SKM-1 treated with dmso at 0.1 percent for 144 hours (cell line): ENCODE data around the gene NCAM2.
"Not testable (repeated sequence)": the region's sequence is repeated elsewhere in the genome, so short reads cannot be mapped to it uniquely, and the experiment has no call there.

Experiments
- DNase-seq: peaks from one replicate; lab custom pipeline; 2025; ENCODE audit not compliant: unreplicated experiment; lab: John Stamatoyannopoulos, UW

The NCAM2 gene

GRCh38 chr21:21101911-21102310, 103.7 kb downstream of the NCAM2 start:
- peak; percentile 71 for DNase-seq

- no peak for DNase-seq
These were observed 104.7 kb downstream of the NCAM2 start for GRCh38 chr21:21102896-21103295.

- DNase-seq = no peak
These were observed 105.5 kb downstream of the NCAM2 start for GRCh38 chr21:21103692-21104091.

GRCh38 chr21:21109736-21110135, 111.5 kb downstream of the NCAM2 start:
- no peak for DNase-seq

GRCh38 chr21:21111309-21111920, 113.2 kb downstream of the NCAM2 start:
- no peak for DNase-seq

- no peak for DNase-seq
These were observed 116.3 kb downstream of the NCAM2 start for GRCh38 chr21:21114461-21114860.

GRCh38 chr21:21119091-21119490, 120.9 kb downstream of the NCAM2 start:
- no peak for DNase-seq

GRCh38 chr21:21122680-21123079, 124.5 kb downstream of the NCAM2 start:
- no peak for DNase-seq

GRCh38 chr21:21132390-21132789, 134.2 kb downstream of the NCAM2 start:
- DNase-seq = no peak

GRCh38 chr21:21137986-21138385, 139.8 kb downstream of the NCAM2 start:
- no peak for DNase-seq

- DNase-seq = no peak
These were observed 148.6 kb downstream of the NCAM2 start for GRCh38 chr21:21146587-21147373.

- DNase-seq = no peak
These were observed 149.2 kb downstream of the NCAM2 start for GRCh38 chr21:21147374-21147745.

GRCh38 chr21:21148009-21148408, 149.8 kb downstream of the NCAM2 start:
- no peak for DNase-seq

GRCh38 chr21:21148514-21148913, 150.3 kb downstream of the NCAM2 start:
- DNase-seq = no peak

GRCh38 chr21:21149445-21149844, 151.2 kb downstream of the NCAM2 start:
- DNase-seq = not testable (repeated sequence)

- DNase-seq = no peak
These were observed 153.0 kb downstream of the NCAM2 start for GRCh38 chr21:21151231-21151630.

GRCh38 chr21:21156397-21156796, 158.2 kb downstream of the NCAM2 start:
- no peak for DNase-seq

GRCh38 chr21:21156957-21157356, 158.7 kb downstream of the NCAM2 start:
- no peak for DNase-seq

GRCh38 chr21:21158376-21158918, 160.2 kb downstream of the NCAM2 start:
- no peak for DNase-seq

- DNase-seq = no peak
These were observed 161.2 kb downstream of the NCAM2 start for GRCh38 chr21:21159253-21159899.

- DNase-seq = no peak
These were observed 164.6 kb downstream of the NCAM2 start for GRCh38 chr21:21162786-21163185.

GRCh38 chr21:21163904-21164303, 165.7 kb downstream of the NCAM2 start:
- DNase-seq = peak; percentile 51
